ENCODE data around the gene MAP9.

MAP9 gene

GRCh38 chr4:155402941-155403340 lies 26.2 kb upstream of the MAP9 start:
- Histone ChIP-seq H3K4me1 (ENCODE audit: control insufficient read depth, insufficient read depth, low read length, unreplicated experiment) (no peaks in the 10 kb centered on the region), H3K27me3 (ENCODE audit: insufficient read depth, low read length) (no peaks in the 10 kb centered on the region), H2AFZ (ENCODE audit: low read length, unreplicated experiment) (no peak overlapping the region)

GRCh38 chr4:155400893-155401292 lies 24.1 kb upstream of the MAP9 start:
- Histone ChIP-seq H3K79me2 (ENCODE audit: control insufficient read depth, insufficient read depth, low read length, unreplicated experiment) (no peaks in the 10 kb centered on the region), H3K36me3 (ENCODE audit: insufficient read depth, low read length) (no peaks in the 10 kb centered on the region), H3K4me3 (ENCODE audit: low read depth, low read length) (no peak overlapping the region), H3K27me3 (ENCODE audit: insufficient read depth, low read length) (no peaks in the 10 kb centered on the region), H3K27ac (ENCODE audit: low read depth, low read length) (no peak overlapping the region), H3K4me1 (ENCODE audit: control insufficient read depth, insufficient read depth, low read length, unreplicated experiment) (no peaks in the 10 kb centered on the region), H2AFZ (ENCODE audit: low read length, unreplicated experiment) (no peak overlapping the region)

More at GRCh38 chr4:155402941-155403340, 26.2 kb upstream of the MAP9 start:
- H3K4me3 ChIP-seq (ENCODE audit: low read depth, low read length), result no peak overlapping the region
- no peak overlapping the region for H3K27ac ChIP-seq (ENCODE audit: low read depth, low read length)
- H3K36me3 ChIP-seq (ENCODE audit: insufficient read depth, low read length), result no peaks in the 10 kb centered on the region
- no peaks in the 10 kb centered on the region for H3K79me2 ChIP-seq (ENCODE audit: control insufficient read depth, insufficient read depth, low read length, unreplicated experiment)

- no peaks in the 10 kb centered on the region for H3K27me3 ChIP-seq (ENCODE audit: insufficient read depth, low read length)
- H3K36me3 ChIP-seq (ENCODE audit: insufficient read depth, low read length), result no peaks in the 10 kb centered on the region
- H3K4me3 ChIP-seq (ENCODE audit: low read depth, low read length), result no peak overlapping the region
- H3K79me2 ChIP-seq (ENCODE audit: control insufficient read depth, insufficient read depth, low read length, unreplicated experiment), result no peaks in the 10 kb centered on the region
- H3K27ac ChIP-seq (ENCODE audit: low read depth, low read length), result no peak overlapping the region
- no peak overlapping the region for H2AFZ ChIP-seq (ENCODE audit: low read length, unreplicated experiment)
- no peaks in the 10 kb centered on the region for H3K4me1 ChIP-seq (ENCODE audit: control insufficient read depth, insufficient read depth, low read length, unreplicated experiment)
These were observed 23.4 kb upstream of the MAP9 start for GRCh38 chr4:155399974-155400697.

GRCh38 chr4:155392481-155393184 lies 15.9 kb upstream of the MAP9 start:
- peak overlapping the region; percentile 37 for H2AFZ ChIP-seq (ENCODE audit: low read length, unreplicated experiment)
- no peaks in the 10 kb centered on the region for H3K79me2 ChIP-seq (ENCODE audit: control insufficient read depth, insufficient read depth, low read length, unreplicated experiment)
- no peaks in the 10 kb centered on the region for H3K27me3 ChIP-seq (ENCODE audit: insufficient read depth, low read length)
- peaks cover 21% of the 10 kb centered on the region for H3K4me1 ChIP-seq (ENCODE audit: control insufficient read depth, insufficient read depth, low read length, unreplicated experiment)
- H3K27ac ChIP-seq (ENCODE audit: low read depth, low read length), result peak overlapping the region; percentile 92
- no peaks in the 10 kb centered on the region for H3K36me3 ChIP-seq (ENCODE audit: insufficient read depth, low read length)
- H3K4me3 ChIP-seq (ENCODE audit: low read depth, low read length), result peak overlapping the region; percentile 57

GRCh38 chr4:155391932-155392331 lies 15.2 kb upstream of the MAP9 start:
- H3K27ac ChIP-seq (ENCODE audit: low read depth, low read length), result peak overlapping the region; percentile 92
- no peaks in the 10 kb centered on the region for H3K79me2 ChIP-seq (ENCODE audit: control insufficient read depth, insufficient read depth, low read length, unreplicated experiment)
- no peaks in the 10 kb centered on the region for H3K36me3 ChIP-seq (ENCODE audit: insufficient read depth, low read length)
- peaks cover 21% of the 10 kb centered on the region for H3K4me1 ChIP-seq (ENCODE audit: control insufficient read depth, insufficient read depth, low read length, unreplicated experiment)
- H2AFZ ChIP-seq (ENCODE audit: low read length, unreplicated experiment), result peak overlapping the region; percentile 37
- no peaks in the 10 kb centered on the region for H3K27me3 ChIP-seq (ENCODE audit: insufficient read depth, low read length)
- H3K4me3 ChIP-seq (ENCODE audit: low read depth, low read length), result peak overlapping the region; percentile 57; the same call in 1 of the 2 replicates

- Histone ChIP-seq H3K27ac (ENCODE audit: low read depth, low read length) (no peak overlapping the region), H3K4me1 (ENCODE audit: control insufficient read depth, insufficient read depth, low read length, unreplicated experiment) (peaks cover 14% of the 10 kb centered on the region), H2AFZ (ENCODE audit: low read length, unreplicated experiment) (no peak overlapping the region), H3K36me3 (ENCODE audit: insufficient read depth, low read length) (no peaks in the 10 kb centered on the region), H3K27me3 (ENCODE audit: insufficient read depth, low read length) (no peaks in the 10 kb centered on the region), H3K4me3 (ENCODE audit: low read depth, low read length) (no peak overlapping the region), H3K79me2 (ENCODE audit: control insufficient read depth, insufficient read depth, low read length, unreplicated experiment) (no peaks in the 10 kb centered on the region)
These were observed 11.4 kb upstream of the MAP9 start for GRCh38 chr4:155388162-155388561.

GRCh38 chr4:155383541-155383940 lies 6.8 kb upstream of the MAP9 start:
- H3K79me2 ChIP-seq (ENCODE audit: control insufficient read depth, insufficient read depth, low read length, unreplicated experiment), result no peaks in the 10 kb centered on the region
- no peak overlapping the region for H2AFZ ChIP-seq (ENCODE audit: low read length, unreplicated experiment)
- no peaks in the 10 kb centered on the region for H3K36me3 ChIP-seq (ENCODE audit: insufficient read depth, low read length)
- no peak overlapping the region for H3K27ac ChIP-seq (ENCODE audit: low read depth, low read length)
- H3K27me3 ChIP-seq (ENCODE audit: insufficient read depth, low read length), result no peaks in the 10 kb centered on the region
- H3K4me1 ChIP-seq (ENCODE audit: control insufficient read depth, insufficient read depth, low read length, unreplicated experiment), result no peaks in the 10 kb centered on the region
- H3K4me3 ChIP-seq (ENCODE audit: low read depth, low read length), result no peak overlapping the region

GRCh38 chr4:155377276-155377675 lies 511 bp upstream of the MAP9 start:
- Histone ChIP-seq H3K4me3 (ENCODE audit: low read depth, low read length) (peak overlapping the region; percentile 84), H3K27me3 (ENCODE audit: insufficient read depth, low read length) (no peaks in the 10 kb centered on the region), H3K27ac (ENCODE audit: low read depth, low read length) (peak overlapping the region; percentile 56), H3K36me3 (ENCODE audit: insufficient read depth, low read length) (no peaks in the 10 kb centered on the region), H3K4me1 (ENCODE audit: control insufficient read depth, insufficient read depth, low read length, unreplicated experiment) (peaks cover 12% of the 10 kb centered on the region), H3K79me2 (ENCODE audit: control insufficient read depth, insufficient read depth, low read length, unreplicated experiment) (peaks cover 9% of the 10 kb centered on the region), H2AFZ (ENCODE audit: low read length, unreplicated experiment) (peak overlapping the region; percentile 64)

- no peak overlapping the region for H3K27ac ChIP-seq (ENCODE audit: low read depth, low read length)
- no peak overlapping the region for H2AFZ ChIP-seq (ENCODE audit: low read length, unreplicated experiment)
- peaks cover 7% of the 10 kb centered on the region for H3K4me1 ChIP-seq (ENCODE audit: control insufficient read depth, insufficient read depth, low read length, unreplicated experiment)
- peaks cover 9% of the 10 kb centered on the region for H3K79me2 ChIP-seq (ENCODE audit: control insufficient read depth, insufficient read depth, low read length, unreplicated experiment)
- H3K4me3 ChIP-seq (ENCODE audit: low read depth, low read length), result no peak overlapping the region
- no peaks in the 10 kb centered on the region for H3K27me3 ChIP-seq (ENCODE audit: insufficient read depth, low read length)
- H3K36me3 ChIP-seq (ENCODE audit: insufficient read depth, low read length), result 0 out of 2 replicates have a peak, but pooled peaks cover 3% of the 10 kb centered on the region
These were observed 5.2 kb downstream of the MAP9 start for GRCh38 chr4:155371432-155372043.

GRCh38 chr4:155367608-155368007 lies 9.2 kb downstream of the MAP9 start:
- Histone ChIP-seq H3K27me3 (ENCODE audit: insufficient read depth, low read length) (no peaks in the 10 kb centered on the region), H3K27ac (ENCODE audit: low read depth, low read length) (no peak overlapping the region), H3K4me3 (ENCODE audit: low read depth, low read length) (no peak overlapping the region), H3K36me3 (ENCODE audit: insufficient read depth, low read length) (peaks cover 9% of the 10 kb centered on the region; the same call in 1 of the 2 replicates), H3K79me2 (ENCODE audit: control insufficient read depth, insufficient read depth, low read length, unreplicated experiment) (no peaks in the 10 kb centered on the region), H3K4me1 (ENCODE audit: control insufficient read depth, insufficient read depth, low read length, unreplicated experiment) (no peaks in the 10 kb centered on the region), H2AFZ (ENCODE audit: low read length, unreplicated experiment) (no peak overlapping the region)
